GM19239 (cell line): Measurements from ENCODE around the gene IFIT1B.
A peak's percentile ranks its signal among the peaks of the same experiment; 100 is the strongest.
"Not testable (repeated sequence)": the region's sequence is repeated elsewhere in the genome, so short reads cannot be mapped to it uniquely, and the experiment has no call there.

ENCODE experiments used
- DNase-seq: peaks from one replicate; pipeline ENCODE4 v3.0.0; 2011; ENCODE audit warnings: low spot score; ENCODE audit not compliant: insufficient read length
- FAIRE-seq: peaks from 2 replicates; lab custom pipeline; 2011; peaks lifted over from hg19 to GRCh38; lab: Jason Lieb, UNC

Gene IFIT1B

GRCh38 chr10:89373916-89374711 lies 3.7 kb upstream of the IFIT1B start:
- FAIRE-seq (peak; percentile 18), DNase-seq (no peak)

GRCh38 chr10:89374713-89375141 lies 3.1 kb upstream of the IFIT1B start:
- DNase-seq (no peak), FAIRE-seq (no peak)

- FAIRE-seq (no peak), DNase-seq (no peak)
Measured at GRCh38 chr10:89379103-89379502, 1.2 kb downstream of the IFIT1B start.

- FAIRE-seq (no peak), DNase-seq (no peak)
Measured at GRCh38 chr10:89382757-89383156, 4.9 kb downstream of the IFIT1B start.

DNA sequence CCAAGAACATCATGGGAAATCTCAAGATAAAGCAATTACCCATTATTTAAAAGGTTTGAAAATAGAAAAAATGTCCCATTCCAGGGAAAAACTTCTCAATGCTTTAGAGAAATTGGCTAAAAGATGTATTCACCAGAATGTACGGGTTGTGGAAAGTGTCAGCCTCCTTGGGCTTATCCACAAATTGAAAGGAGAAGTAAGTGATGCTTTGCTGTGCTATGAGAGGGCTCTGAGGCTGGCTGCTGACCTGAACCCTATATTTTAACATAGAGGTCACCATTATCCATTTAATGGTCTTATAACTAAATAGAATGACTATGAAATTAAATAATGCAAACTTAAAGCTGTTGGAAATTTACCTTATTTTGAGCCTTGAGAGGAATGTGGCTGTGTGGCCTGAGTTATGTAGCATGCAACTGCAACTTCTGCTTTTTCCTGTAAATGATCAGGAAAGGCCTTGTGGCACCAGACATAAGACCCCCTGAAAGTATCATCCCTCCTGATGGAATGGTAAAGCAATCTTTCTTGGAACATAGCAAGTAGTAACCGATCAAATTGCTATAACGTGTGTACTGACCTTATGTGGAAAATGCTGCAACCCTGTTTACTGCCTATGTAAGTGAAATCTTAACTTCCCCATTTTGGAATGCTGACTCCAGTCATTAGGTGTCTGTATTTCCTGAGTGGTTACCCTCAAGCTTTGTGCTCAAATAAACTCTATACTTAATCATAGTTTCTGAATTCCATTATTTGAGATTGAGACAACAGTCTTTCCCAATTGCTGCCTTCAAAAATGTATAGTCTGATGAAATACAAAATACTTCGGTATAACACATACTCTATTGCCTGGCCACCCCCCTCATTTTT lies 6.9 kb downstream of the IFIT1B start:
- FAIRE-seq (peak; percentile 28), DNase-seq (no peak)

DNA sequence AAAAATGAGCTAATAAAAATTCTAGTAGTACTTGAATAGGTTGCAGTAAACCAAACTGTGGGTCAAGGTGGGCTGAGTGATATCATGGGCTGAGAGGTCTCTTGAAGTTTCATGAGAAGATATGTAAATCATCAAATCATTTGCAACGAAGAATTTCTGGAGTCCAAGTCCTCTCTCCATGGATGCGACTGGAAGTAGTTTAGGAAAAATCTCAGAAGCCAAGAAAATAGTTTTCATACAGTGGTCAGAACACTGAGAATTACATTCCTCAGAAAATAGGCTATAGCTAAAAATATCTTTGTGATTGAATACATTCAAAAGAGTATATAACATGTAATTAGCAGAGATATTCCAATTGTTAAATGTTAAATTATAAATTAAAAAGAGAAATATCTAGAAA lies 10.9 kb downstream of the IFIT1B start:
- FAIRE-seq = no peak
- DNase-seq = no peak

DNA sequence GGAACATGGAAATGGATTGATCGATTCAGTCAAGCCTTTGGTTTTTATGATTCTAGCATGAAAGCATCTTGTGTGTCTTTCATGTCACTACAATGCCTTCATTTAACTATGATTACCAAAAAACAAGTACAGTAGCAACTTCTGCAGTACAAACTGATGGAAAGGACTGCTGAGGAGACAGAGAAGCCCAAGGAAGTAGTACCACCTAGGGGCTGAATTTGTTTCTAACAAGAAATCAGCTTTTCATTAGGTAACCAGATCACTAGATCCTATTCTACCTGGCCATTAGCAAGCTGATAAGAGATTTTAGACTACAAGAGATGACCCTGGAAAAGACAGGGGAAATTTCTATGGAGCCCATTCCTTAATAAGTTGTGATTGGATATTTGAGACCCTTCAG lies 11.4 kb downstream of the IFIT1B start:
- FAIRE-seq (peak; percentile 76), DNase-seq (no peak)

- DNase-seq = no peak
- FAIRE-seq = no peak
Measured at GRCh38 chr10:89390476-89391225, 12.8 kb downstream of the IFIT1B start.

DNA sequence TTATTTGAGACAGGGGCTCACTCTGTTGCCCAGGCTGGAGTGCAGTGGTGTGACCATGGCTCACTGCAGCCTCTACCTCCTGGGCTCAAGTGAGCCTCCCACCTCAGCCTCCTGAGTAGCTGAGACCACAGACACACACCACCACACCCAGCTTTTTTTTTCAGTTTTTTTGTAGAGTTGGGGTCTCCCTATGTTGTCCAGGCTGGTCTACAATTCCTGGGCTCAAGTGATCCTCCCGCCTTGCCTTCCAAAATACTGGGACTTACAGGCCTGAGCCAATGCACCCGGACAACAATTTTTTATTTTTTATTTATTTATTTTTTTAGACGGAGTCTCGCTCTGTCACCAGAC lies 13.3 kb downstream of the IFIT1B start:
- not testable (repeated sequence) for FAIRE-seq

DNA sequence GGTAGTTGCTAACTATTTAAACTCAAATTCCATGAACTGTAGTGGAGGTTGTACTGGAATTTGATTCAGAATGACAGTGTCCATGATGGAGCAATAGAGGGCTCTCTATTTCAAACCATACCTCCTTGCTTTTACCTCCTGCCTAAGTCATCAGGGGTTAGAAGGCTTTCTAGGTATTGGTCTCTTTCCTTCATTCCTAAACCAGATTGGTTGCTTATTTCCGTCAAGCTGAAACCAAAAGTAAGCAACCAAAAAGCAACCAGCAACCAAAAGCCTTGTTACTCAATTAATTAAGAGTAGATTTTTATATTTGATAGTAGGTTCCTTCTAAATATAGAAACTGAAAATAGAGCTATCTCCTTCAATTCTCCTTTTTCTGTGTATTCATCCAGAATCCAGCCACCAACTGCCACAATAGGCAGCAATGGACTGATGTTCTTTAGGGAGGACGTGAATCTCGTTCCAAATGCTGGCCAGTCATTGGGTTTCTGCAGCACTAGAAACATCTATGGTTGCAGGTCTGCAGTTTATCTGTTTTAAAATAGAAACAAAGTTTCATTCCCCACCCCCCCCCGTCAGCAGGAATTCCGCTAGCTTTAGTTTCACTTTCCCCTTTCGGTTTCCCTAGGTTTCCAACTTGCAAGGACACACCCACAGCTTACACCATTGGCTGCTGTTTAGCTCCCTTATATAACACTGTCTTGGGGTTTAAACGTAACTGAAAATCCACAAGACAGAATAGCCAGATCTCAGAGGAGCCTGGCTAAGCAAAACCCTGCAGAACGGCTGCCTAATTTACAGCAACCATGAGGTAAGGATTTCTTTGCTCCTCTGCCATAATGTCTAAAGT lies 14.3 kb downstream of the IFIT1B start, which contains the start of gene IFIT1:
IFIT1 (plus strand) TSS at position 717 of the 850 bp plus-strand sequence; CDS start at position 807, 90 bp downstream.
- no peak for DNase-seq
- FAIRE-seq = peak; percentile 99

More for the DNA sequence above, 13.3 kb downstream of the IFIT1B start:
- not testable (repeated sequence) for DNase-seq

- DNase-seq = no peak
- FAIRE-seq = no peak
Measured at GRCh38 chr10:89392974-89393373, 15.1 kb downstream of the IFIT1B start.

- FAIRE-seq (peak; percentile 87), DNase-seq (no peak)
Measured at GRCh38 chr10:89393898-89394297, 16.0 kb downstream of the IFIT1B start.

GRCh38 chr10:89395141-89395540 lies 17.3 kb downstream of the IFIT1B start:
- FAIRE-seq = peak; percentile 4
- no peak for DNase-seq

DNA sequence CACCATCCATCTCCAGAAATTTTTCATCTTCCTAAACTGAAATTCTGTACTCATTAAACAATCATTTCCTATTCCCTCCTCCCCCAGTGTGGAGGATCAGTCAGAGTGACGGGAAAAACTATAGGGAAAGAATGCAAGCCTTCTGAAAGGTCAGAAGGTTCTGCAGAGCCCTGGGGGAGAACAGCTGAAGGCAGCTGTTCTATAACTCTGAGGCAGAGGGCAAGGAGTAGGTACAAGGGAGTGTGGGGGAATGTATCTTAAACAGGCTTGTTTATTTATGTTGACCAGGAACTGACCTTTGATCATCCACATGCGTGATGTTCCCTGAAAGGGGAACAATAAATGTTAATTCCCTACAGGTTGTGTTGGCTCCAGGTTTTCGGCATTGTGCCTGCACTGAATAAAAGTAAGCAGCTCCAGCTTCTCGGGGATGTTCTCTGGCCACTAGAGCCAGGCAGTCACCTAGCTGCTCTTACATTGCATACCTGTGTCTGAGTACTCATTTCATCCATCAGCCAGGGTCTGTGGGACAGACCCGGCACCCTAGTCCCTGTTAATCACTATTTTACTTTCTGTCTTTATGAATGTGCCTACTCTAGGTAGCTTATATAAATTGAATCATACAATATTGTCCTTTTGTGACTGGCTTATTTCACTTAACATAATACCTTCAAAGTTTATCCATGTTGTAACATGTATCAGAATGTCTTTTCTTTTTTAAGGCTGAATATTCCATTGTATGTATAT lies 20.3 kb downstream of the IFIT1B start:
- no peak for FAIRE-seq
- no peak for DNase-seq

- peak; percentile 62 for FAIRE-seq
- no peak for DNase-seq
Measured at GRCh38 chr10:89399956-89400355, 22.1 kb downstream of the IFIT1B start.

GRCh38 chr10:89403043-89403442 lies 25.2 kb downstream of the IFIT1B start:
- FAIRE-seq = no peak
- no peak for DNase-seq

DNA sequence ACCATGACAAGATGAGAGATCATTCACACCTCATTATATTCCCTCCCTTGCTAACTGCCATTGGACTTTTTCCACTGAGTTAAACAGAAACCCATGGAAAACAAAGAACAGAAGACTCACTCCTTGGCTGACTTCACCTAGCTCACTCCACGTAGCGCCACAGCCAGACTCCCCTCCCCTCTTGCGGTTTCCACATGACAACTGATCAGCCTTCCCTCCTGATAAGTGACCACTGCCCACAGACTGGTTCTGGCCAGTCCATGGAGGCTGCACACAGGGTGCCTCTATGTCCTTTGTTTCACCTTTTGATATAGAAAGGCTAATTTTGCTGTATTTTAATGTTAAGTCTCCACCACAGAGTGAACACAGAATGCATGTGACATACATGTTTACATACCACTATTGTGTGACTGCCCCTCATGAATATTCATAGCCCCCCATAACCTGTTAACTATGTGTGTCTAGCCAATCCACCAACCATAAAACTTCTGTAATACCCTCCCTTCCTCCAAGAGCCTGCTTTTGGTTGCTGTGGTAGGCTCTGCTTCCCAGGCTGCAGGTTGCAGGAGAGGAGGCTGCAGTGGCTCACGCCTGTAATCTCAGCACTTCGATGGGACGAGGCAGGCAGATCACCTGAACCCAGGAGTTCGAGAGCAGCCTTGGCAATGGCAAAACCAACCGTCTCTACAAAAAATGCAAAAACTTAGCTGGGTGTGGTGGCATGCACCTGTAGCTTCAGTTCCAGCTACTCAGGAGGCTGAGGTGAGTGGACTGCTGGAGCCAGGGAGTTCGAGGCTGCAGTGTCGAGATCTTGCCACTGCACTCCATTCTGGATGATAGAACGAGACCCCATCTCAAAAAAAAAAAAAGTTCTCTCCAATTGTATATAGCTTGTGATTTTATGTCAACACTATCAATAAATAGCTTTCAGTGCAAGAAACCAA lies 26.5 kb downstream of the IFIT1B start:
- no peak for DNase-seq

DNA sequence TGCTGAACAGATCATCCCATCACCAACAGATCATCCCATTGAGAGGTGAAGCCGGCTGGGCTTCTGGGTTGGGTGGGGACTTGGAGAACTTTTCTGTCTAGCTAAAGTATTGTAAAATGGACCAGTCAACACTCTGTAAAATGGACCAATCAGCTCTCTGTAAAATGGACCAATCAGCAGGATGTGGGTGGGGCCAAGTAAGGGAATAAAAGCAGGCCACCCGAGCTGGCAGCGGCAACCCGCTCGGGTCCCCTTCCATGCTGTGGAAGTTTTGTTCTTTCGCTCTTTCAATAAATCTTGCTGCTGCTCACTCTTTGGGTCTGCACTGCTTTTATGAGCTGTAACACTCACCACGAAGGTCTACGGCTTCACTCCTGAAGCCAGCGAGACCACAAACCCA lies 28.3 kb downstream of the IFIT1B start:
- DNase-seq, FAIRE-seq: not testable (repeated sequence)

More for the DNA sequence above, 26.5 kb downstream of the IFIT1B start:
- FAIRE-seq = no peak
